DMS153 treated with DMSO at 0.1 percent for 48 hours (cell line): ENCODE results near the gene DCUN1D3.
A peak's percentile ranks its signal among the peaks of the same experiment; 100 is the strongest.

Experiments
- DNase-seq: peaks from one replicate; lab custom pipeline; 2025; ENCODE audit not compliant: unreplicated experiment; lab: John Stamatoyannopoulos, UW

DCUN1D3 gene

DNA sequence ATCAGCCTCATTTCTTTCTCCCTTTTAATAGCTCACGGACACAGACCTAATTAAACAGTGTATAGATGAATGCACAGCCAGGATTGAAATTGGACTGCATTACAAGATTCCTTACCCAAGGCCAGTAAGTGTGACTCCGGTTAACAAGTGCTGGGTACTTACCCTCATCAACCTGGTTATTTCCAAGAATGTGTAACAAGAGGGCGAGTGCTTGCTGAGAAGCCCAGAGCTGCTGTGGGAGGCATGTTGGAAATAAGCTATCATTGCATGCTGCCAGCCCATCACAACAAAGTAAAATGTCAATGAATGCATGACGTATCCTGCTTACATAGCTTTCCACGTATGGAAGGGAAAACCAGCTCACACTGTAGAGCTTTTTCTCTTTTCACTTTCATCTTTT is 19.9 kb upstream of the DCUN1D3 start:
- no peak for DNase-seq

GRCh38 chr16:20918486-20919239 is 18.5 kb upstream of the DCUN1D3 start:
- no peak for DNase-seq

GRCh38 chr16:20916942-20917341 is 16.8 kb upstream of the DCUN1D3 start:
- no peak for DNase-seq

- DNase-seq = no peak
Observed at GRCh38 chr16:20916289-20916688, 16.1 kb upstream of the DCUN1D3 start.

- no peak for DNase-seq
Observed at GRCh38 chr16:20911361-20911760, 11.2 kb upstream of the DCUN1D3 start.

DNA sequence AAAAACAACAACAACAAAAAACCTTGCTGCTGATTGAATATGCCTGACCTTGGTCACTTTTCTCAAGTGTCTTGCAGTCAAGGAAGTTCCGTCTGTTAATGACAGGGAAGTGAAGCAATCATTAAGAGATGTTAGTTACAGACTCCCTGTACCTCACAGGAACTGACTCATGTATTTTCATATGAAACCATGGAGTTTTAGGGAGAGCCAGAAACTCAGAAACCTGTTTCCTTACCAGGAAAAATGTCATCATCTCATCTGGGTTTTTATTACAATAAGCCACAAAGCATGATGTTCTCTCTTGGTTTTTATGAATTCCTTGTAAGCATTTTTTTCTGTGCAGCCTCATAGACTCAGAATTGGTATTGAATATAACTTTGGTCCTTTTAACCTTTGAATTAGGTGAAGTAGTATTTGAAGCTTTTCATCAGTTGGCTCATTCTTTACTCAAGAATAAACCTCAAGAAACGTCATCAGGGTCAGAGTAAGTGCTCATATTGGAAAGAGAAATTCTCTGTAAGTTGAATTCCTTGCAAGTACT is 10.7 kb upstream of the DCUN1D3 start:
- DNase-seq = no peak

DNA sequence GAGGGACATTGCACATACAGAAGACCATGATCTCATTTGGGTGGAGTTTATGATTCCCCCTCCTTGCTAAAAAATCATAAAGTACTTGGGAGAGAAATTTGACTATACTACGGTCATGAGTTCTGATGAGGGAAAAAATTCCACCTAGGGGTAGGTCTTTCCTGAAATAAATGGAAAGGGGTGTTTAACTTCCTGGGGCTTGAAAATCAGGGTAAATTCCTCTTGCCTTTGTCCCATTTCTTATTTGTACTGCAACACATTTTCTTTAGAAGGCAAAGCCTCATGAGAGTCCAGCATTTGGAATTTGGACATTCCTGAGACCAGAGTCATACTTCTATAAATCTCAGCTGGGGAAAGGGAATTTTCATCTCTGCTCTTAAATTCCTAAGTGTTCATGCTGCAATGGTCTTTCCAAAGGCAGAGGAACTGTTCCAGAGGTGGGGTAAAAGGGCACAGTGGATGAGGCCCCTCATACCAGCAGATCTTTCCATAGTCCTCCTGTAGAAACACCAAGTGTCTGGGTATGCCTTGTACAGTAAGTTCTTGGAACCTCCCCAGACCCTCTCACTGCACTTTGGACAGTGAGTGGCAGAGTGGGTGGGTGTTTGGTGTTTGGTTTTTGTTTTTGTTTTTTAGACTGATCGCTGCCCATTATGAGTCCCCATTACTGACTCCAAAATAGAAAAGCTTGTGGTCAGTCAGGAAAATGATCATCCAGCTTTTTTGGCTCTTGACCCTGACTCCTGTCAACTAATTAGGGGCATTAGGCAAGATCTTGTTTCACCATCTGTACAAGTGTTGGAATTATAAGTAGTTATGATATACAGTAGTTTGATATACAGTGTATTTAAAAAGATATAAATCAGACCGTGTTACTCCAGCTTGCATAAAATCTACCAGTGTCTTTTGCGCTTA is 6.4 kb upstream of the DCUN1D3 start:
- no peak for DNase-seq

DNA sequence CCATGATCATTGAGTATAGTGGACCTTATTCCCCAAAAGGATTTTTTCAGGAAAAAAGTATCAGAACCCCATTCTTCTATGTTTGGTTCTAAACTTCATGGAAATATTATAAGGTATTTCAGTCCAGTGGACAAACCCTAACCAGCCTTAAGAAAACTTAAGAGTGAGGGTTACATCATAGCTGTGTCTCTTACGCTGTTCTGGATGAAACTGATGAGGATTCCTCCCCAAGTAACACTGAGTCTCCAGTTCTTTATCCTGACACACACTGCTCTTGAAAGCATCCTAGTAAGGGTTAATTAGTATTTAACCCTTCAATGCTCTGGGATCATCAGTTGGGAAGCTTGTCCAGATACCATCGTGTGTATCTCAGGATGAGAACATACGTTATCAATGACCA is 5.4 kb upstream of the DCUN1D3 start:
- no peak for DNase-seq

DNA sequence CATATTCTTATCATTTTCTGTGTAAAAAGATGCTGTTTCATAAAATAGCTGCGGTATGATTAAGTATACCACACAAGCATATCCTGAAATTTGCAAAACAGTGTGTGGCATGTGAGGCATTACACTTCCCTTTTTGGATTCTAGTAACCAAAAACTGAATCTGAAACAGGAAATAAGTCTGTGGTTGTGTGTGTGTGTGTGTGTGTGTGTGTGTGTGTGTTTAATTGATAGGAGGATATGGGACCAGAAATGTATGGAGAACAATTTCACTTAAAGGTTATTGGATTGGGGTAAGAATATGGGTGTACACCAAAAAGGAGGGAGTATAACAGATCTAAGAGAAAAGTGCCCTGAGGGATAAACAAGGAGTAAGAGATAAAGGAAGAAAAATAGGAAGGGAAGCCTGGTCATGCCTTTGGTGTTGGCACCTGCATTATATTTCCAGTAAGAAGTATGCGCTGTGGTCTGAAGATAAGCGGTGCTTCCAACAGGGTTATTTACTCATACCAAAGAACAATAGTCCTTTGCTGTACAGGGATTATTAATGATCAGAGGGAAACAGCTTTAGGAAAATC is 4.4 kb upstream of the DCUN1D3 start:
- DNase-seq = peak; percentile 16

DNA sequence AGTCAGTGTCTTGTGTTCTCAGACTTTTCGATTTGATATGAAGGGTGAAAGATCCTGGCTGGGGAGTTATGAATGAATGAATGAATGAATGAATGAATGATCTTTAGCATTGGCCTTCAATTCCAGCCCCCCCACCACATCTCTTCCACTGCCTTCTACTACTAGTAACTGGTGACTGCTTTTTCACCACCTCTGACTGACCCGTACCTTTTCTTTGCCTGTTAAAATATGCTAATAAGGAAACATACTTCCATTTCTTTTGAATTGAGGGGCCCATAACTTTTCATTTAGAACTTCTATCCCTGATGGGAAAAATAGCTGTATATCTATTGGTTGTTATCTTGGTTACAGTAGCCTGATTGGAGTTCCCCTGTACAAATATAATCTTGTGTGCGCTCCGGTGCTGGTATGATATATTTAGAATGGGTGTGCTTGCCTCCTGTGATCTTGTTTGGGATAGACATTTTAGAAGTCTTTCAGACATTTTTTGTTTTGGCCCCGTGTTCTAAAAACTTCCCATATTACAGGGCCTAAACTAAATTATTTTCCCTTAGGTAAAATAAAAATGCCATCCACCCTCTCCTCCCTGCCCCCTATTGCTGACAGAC is 3.8 kb upstream of the DCUN1D3 start:
- DNase-seq = no peak

DNA sequence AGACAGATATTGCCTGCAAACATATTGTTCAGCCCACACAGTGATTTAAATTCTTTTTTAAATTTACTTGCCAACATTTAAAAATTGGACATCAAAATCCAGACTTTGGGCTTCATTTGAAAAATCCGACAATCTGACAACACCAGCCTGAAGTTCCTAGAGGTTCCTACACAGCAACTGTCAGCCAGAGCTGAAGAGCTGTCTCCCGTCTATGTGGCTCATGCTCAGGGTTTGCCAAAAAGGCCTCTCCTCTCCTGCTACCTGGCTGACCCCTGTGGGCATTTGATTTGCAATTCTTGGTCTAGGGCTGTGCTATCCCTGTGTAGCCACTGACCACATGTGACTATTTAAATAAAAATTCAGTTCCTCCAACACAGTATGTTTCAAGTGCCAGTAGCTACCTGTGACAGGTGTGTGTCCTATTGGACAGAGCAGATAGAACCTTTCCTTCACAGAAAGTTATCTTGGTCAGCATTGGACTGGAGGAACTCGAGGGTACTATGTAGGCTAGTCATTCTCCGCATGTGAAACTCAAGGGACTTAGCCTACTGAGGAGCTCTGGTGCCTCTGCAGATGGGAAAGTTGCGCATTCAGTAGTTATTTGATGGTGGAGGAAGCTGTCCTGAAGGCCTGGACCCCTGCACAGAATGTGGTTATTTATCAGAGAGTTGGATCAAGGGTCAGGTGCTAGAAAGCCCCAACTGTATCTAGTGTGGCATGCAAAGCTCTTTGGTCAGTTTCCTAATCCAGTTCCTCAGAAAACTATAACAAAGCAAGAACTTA is 3.1 kb upstream of the DCUN1D3 start:
- no peak for DNase-seq

DNA sequence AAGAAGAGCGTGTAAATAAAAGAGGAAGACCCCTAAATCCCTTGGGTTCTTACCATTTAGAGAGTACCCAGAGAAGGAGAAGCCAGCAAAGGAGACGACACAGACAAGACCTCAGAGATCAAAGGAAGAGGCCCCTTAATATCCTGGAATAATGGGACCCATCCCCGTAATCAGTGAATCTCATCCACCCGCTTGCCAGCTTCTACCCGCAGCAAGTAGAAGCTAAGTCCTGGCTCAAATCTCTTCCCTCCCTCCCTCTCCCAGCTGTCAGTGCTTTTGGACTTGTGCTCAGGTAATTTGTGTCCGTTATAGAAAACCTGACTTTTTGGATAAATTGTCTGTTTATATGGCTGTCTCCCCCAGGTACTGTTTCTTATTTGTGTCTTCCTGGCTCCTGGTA is 2.3 kb upstream of the DCUN1D3 start:
- no peak for DNase-seq

- peak; percentile 34 for DNase-seq
Observed at GRCh38 chr16:20901436-20902112, 1.4 kb upstream of the DCUN1D3 start.

DNA sequence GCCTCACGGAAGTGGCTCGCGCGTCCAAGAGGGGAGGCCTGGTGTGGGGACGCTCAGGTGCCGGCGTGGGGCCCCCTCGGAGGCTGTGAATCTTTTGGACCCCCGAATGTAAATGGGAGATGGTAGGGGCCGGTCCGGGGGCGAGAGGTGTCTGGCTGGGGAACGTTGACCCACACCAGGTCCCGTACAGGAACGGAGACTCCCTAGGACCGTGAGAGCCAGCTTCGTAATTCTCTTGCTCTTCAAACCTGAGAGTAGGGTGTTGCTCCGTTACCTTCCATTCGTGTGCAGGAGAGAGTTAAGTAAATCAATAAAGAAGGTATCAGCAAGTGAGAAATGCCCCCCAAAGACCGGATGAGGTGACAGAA is 894 bp upstream of the DCUN1D3 start:
- no peak for DNase-seq

DNA sequence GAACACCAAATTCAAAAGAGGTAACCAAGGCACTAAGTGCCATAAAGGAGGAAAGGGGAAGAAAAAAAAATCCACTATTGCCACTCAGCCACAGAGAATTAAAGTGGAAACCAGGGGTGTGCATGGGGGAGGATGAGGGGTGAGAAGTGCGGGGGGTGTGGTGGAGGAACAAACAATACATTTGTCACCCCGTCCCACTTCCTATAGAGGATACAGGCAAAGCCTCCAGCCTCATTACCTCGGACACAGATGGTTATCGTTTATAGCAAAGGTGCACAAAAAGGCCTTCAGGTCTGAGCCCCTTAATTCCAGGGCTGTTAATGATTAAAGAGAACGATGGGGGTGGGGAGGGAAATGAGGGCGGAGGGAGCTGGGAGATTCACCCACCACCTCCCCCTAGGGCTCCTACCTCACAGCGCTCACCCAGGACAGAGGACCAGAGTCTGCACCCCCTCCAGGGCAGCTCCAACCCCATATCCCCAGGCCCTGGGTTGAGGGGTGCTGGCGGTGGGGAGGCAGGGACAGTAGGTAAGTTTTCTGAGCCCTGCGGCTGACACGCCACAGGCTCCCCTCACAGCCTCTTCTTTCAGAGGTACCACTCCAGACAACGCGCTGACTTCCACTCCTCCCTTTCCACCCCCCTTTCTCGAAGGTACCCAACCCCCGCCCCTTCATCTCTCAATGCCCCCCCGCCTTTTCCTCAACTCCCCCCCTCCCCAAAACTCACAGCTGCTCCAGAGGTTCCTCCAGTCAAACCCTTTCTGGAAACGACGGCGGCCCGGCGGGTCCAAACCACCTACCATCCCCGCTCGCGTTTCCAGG is 470 bp downstream of the DCUN1D3 start:
- no peak for DNase-seq

GRCh38 chr16:20899071-20899470 is 1.1 kb downstream of the DCUN1D3 start:
- no peak for DNase-seq

DNA sequence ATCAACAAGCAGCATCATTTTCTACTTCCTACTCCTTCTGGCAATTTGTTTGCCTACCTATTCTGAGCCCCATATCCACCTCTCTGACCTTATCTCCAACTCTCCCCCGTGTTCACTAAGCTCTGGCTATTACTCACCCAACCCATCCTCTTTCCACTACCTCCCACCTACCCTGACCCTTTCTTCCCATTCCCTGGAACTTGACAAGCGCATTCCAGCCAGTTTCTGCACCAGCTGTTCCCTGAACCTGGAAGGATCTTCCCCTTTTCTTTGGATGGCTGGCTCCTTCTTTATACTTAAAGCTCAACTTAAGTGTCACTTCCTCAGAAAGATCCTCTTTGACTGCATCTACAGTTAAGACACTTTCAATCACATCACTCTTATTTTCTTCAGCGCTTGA is 2.2 kb downstream of the DCUN1D3 start:
- DNase-seq = no peak

GRCh38 chr16:20897253-20897897 is 2.8 kb downstream of the DCUN1D3 start:
- no peak for DNase-seq

DNA sequence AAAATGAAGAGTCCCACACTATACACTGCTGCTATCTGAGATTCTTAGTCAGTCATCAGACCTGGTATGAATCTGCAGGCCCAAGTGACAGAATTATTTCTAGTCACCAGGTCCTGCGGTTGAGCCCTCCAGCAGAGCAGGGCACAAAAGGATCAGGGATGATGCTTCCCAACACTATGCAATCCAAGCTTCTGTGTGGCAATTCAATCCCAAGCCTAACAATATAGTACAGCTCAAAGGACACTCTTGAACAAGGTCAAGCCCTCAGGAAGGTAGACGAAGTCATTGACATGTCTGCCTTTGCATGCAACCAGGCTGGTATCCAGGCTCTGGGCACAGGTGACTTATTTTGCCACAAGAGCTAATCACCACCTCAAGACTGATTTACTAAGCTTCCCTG is 5.8 kb downstream of the DCUN1D3 start:
- DNase-seq = no peak
